PC-9 (cell line): ENCODE data around the gene KRT79. TPM values are rescaled to one million over a fixed set of nuclear protein-coding genes. Genes with fewer than 3 reads are reported as not detected.
"Not testable (repeated sequence)": the region's sequence is repeated elsewhere in the genome, so short reads cannot be mapped to it uniquely, and the experiment has no call there.

ENCODE experiments used
- BruUV-seq: library from RNA; stranded (reverse); fragments of 400-500 nt; replicated peaks from 2 replicates; lab custom pipeline; 2021; lab: Mats Ljungman, UMichigan
- CTCF ChIA-PET: fragments of 300-600 bp; sonication (Branson Sonifier 250); formaldehyde crosslinking; loops from one replicate; lab custom pipeline; 2022; ENCODE audit warnings: antibody characterized with exemption; lab: Charles Lee
- POLR2A ChIA-PET: fragments of 300-600 bp; sonication (Branson Sonifier 250); formaldehyde crosslinking; loops from one replicate; lab custom pipeline; 2022; ENCODE audit warnings: antibody characterized with exemption; ENCODE audit not compliant: unreplicated experiment; lab: Charles Lee
- DNase-seq, 2 experiments: peaks; one replicate each; pipeline versions ENCODE4 v3.0.0 to v3.0.0-alpha.2; 2015 to 2022; ENCODE audit warnings: mixed read lengths in 1 of 2
- H2AFZ ChIP-seq: fragments of 200-600 bp; sonication (generic); 2 replicates; pipeline ENCODE4 v1.8.1; 2017; ENCODE audit warnings: antibody characterized with exemption
- H3F3A ChIP-seq: fragments of 200-600 bp; sonication (generic); 2 replicates; pipeline ENCODE4 v1.8.1; 2017; ENCODE audit warnings: antibody characterized with exemption, mild to moderate bottlenecking, low read depth; ENCODE audit not compliant: insufficient read depth
- H3K27ac ChIP-seq: fragments of 200-600 bp; sonication (generic); 2 replicates; pipeline ENCODE4 v1.6.1; 2016; ENCODE audit warnings: mixed run types
- H3K27me3 ChIP-seq: fragments of 200-600 bp; sonication (generic); 2 replicates; pipeline ENCODE4 v1.6.1; 2016; ENCODE audit warnings: low read depth, mixed run types; ENCODE audit not compliant: insufficient read depth
- H3K36me3 ChIP-seq: fragments of 200-600 bp; sonication (generic); 2 replicates; pipeline ENCODE4 v1.6.1; 2016; ENCODE audit warnings: low read depth, mixed run types
- H3K4me1 ChIP-seq: fragments of 200-600 bp; sonication (generic); replicated peaks from 2 replicates; pipeline ENCODE4 v1.6.1; 2016; ENCODE audit warnings: mixed run types; ENCODE audit not compliant: insufficient read depth
- H3K4me2 ChIP-seq: fragments of 200-600 bp; sonication (generic); 2 replicates; pipeline ENCODE4 v1.6.1; 2017; ENCODE audit warnings: mixed run types
- H3K4me3 ChIP-seq: fragments of 200-600 bp; sonication (generic); 2 replicates; pipeline ENCODE4 v1.6.1; 2016; ENCODE audit warnings: mixed run types
- H3K79me2 ChIP-seq: fragments of 200-600 bp; sonication (generic); 2 replicates; pipeline ENCODE4 v1.6.1; 2017; ENCODE audit warnings: low read depth, mixed run types
- H3K9me2 ChIP-seq: fragments of 200-600 bp; sonication (generic); 2 replicates; pipeline ENCODE4 v1.8.1; 2017; ENCODE audit warnings: mild to moderate bottlenecking; ENCODE audit not compliant: insufficient read depth
- H3K9me3 ChIP-seq: fragments of 200-600 bp; sonication (generic); 2 replicates; pipeline ENCODE4 v1.8.1; 2016; ENCODE audit warnings: low read depth; ENCODE audit not compliant: insufficient read depth
- H4K20me1 ChIP-seq: fragments of 200-600 bp; sonication (generic); 2 replicates; pipeline ENCODE4 v1.8.1; 2017; ENCODE audit not compliant: insufficient read depth
- EZH2 ChIP-seq: fragments of 200-600 bp; sonication (generic); IDR thresholded peaks from 2 replicates; pipeline ENCODE4 v1.8.0; 2017; ENCODE audit warnings: antibody characterized with exemption, low read depth
- intact Hi-C: fragments of 100-400 bp; cut with micrococcal nuclease; formaldehyde crosslinking; loops from one replicate; pipeline ENCODE4 v1.10.0; 2022; ENCODE audit not compliant: unreplicated experiment
- total RNA-seq: library from RNA; stranded (reverse); gene quantifications from 2 replicates; pipeline ENCODE4 v1.2.3, GENCODE V29; 2021
- TF ChIP-seq, protein P1 (sequence below): fragments of 200-600 bp; sonication (generic); conservative IDR thresholded peaks from 2 replicates; pipeline ENCODE4 v1.6.1; 2017; ENCODE audit warnings: mixed run types, antibody characterized with exemption, mild to moderate bottlenecking, moderate library complexity

KRT79 gene
- total RNA-seq, 1 experiment from 2014 or later = 0.28 TPM

DNA sequence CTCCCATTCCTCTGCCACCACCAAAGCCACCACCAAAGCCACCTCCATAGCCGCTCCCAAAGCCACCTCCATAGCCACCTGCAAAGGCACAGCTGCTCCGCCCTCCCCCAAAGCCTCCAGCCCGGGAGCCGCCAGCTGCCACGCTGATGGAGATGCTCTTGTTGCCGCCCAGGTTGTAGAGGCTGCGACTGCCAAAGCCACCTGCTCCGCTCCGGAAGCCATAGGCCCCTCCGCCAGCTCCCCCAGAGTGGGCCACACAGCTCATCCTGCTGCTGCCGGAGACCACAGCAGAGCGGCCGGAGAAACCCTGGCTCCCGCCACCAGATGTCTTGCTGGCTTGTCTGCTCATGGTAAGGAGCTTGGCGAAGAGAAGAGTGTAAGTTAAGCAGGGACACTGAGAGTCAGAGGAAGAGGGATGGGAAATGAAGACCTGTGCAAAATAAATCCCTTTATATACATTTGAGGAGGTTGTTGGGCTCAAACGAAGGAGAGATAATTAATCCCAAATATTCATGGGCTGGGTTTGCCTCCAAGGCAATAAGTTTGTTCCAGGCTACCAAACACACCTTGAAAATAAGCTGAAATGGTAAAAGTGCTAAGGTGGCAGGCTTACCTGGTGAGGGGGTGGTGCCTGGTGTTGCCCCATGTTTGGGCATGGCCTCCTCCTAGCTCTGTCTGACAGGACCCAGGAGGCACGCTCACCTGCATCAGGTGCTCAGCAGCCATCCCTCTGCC is 38.2 kb downstream of the KRT79 start, which contains the start of gene KRT3:
TSS of gene KRT3 (minus strand) at position 424 of the 735 bp plus-strand sequence. CDS start at position 349, 75 bp downstream.
- intact Hi-C loops = no loop called here
- TF ChIP-seq EZH2 = no peak
- TF ChIP-seq, protein P1, sequence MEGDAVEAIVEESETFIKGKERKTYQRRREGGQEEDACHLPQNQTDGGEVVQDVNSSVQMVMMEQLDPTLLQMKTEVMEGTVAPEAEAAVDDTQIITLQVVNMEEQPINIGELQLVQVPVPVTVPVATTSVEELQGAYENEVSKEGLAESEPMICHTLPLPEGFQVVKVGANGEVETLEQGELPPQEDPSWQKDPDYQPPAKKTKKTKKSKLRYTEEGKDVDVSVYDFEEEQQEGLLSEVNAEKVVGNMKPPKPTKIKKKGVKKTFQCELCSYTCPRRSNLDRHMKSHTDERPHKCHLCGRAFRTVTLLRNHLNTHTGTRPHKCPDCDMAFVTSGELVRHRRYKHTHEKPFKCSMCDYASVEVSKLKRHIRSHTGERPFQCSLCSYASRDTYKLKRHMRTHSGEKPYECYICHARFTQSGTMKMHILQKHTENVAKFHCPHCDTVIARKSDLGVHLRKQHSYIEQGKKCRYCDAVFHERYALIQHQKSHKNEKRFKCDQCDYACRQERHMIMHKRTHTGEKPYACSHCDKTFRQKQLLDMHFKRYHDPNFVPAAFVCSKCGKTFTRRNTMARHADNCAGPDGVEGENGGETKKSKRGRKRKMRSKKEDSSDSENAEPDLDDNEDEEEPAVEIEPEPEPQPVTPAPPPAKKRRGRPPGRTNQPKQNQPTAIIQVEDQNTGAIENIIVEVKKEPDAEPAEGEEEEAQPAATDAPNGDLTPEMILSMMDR = no peak
- no peak for DNase-seq
- Histone ChIP-seq H3K9me3 (no peaks in the 10 kb centered on the region), H3K4me3 (no peak within 1 kb of the TSS), H3K27ac (peak within 1 kb of the TSS; percentile 56), H3K36me3 (no peaks in the 10 kb centered on the region), H2AFZ (no peak within 1 kb of the TSS), H3F3A (peaks cover 38% of the 10 kb centered on the region), H4K20me1 (no peaks in the 10 kb centered on the region), H3K4me1 (peaks cover 59% of the 10 kb centered on the region), H3K9me2 (no peaks in the 10 kb centered on the region), H3K4me2 (peak within 1 kb of the TSS; percentile 20), H3K27me3 (no peaks in the 10 kb centered on the region), H3K79me2 (no peaks in the 10 kb centered on the region)
- BruUV-seq = no TSS peak
- ChIA-PET CTCF (interaction anchor here (0.7 kb wide), 1 partner anchor 216 kb away, joined by 3 read pairs; no protein-coding TSS in a partner anchor), POLR2A (no interaction called here)

DNA sequence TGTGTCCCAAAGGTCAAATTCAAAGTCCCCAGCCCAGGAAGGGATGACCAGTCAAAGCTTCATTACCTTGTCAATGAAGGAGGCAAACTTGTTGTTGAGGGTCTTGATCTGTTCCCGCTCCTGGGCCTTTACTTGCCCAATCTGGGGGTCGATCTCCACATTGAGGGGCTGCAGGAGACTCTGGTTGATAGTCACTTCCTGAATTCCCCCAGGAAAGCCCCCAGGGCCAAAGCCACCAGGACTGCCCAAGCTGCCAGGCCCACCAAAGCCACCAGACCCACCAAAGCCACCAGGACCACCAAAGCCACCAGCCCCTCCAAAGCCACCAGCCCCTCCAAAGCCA is 38.8 kb downstream of the KRT79 start:
- H4K20me1 ChIP-seq, CTCF ChIA-PET, H3K79me2 ChIP-seq, H3K4me3 ChIP-seq, POLR2A ChIA-PET, DNase-seq, H3K36me3 ChIP-seq, H2AFZ ChIP-seq, H3K9me3 ChIP-seq, H3K9me2 ChIP-seq, BruUV-seq, intact Hi-C loops, H3K27me3 ChIP-seq, H3K27ac ChIP-seq: not testable (repeated sequence)
- Histone ChIP-seq H3K4me2 (peak overlapping the region; percentile 20; the same call in 1 of the 2 replicates), H3K4me1 (peaks cover 54% of the 10 kb centered on the region), H3F3A (peaks cover 33% of the 10 kb centered on the region)

- Histone ChIP-seq H3K4me2 (peak overlapping the region; percentile 20), H3K79me2 (no peaks in the 10 kb centered on the region), H3K36me3 (no peaks in the 10 kb centered on the region), H3K4me1 (peaks cover 48% of the 10 kb centered on the region), H3K9me3 (no peaks in the 10 kb centered on the region), H3K27me3 (no peaks in the 10 kb centered on the region), H3F3A (peaks cover 27% of the 10 kb centered on the region), H3K27ac (peak overlapping the region; percentile 56), H2AFZ (no peak overlapping the region), H3K4me3 (no peak overlapping the region), H3K9me2 (no peaks in the 10 kb centered on the region), H4K20me1 (no peaks in the 10 kb centered on the region)
- intact Hi-C loops = no loop called here
- no peak for TF ChIP-seq EZH2
- TF ChIP-seq, protein P1 = no peak
- DNase-seq = peak in 1 of 2 experiments; percentile 88
- POLR2A ChIA-PET = no interaction called here
- BruUV-seq = no TSS peak
- CTCF ChIA-PET = interaction anchor here (0.6 kb wide), 1 partner anchor 422 kb away, joined by 13 read pairs; no protein-coding TSS in a partner anchor
These were observed 39.4 kb downstream of the KRT79 start for GRCh38 chr12:52794479-52795331.
